GM12864 (cell line): Measurements from ENCODE around the gene DUSP14.
A peak's percentile ranks its signal among the peaks of the same experiment; 100 is the strongest.

Source experiments
- DNase-seq: peaks from one replicate; pipeline ENCODE4 v3.0.0-alpha.2; 2011; ENCODE audit warnings: low read depth
- H3K4me3 ChIP-seq: 2 replicates; pipeline ENCODE4 v1.5.1; 2011; ENCODE audit warnings: mild to moderate bottlenecking, low read depth, low read length, control low read depth
- CTCF ChIP-seq: IDR thresholded peaks from 2 replicates; pipeline ENCODE4 v1.5.1; 2011; ENCODE audit warnings: low read depth, mild to moderate bottlenecking, moderate library complexity, low read length, control low read depth, inconsistent platforms; ENCODE audit errors: missing control alignments

The DUSP14 gene

GRCh38 chr17:37527249-37527851 is 37.7 kb downstream of the DUSP14 start:
- peak; percentile 55 for TF ChIP-seq CTCF
- H3K4me3 ChIP-seq, result no peak overlapping the region
- peak; percentile 15 for DNase-seq

GRCh38 chr17:37530420-37530819 is 40.7 kb downstream of the DUSP14 start:
- DNase-seq, result no peak
- H3K4me3 ChIP-seq, result no peak overlapping the region
- TF ChIP-seq CTCF, result no peak

GRCh38 chr17:37532756-37533155 is 43.1 kb downstream of the DUSP14 start:
- no peak for TF ChIP-seq CTCF
- no peak overlapping the region for H3K4me3 ChIP-seq
- no peak for DNase-seq

- H3K4me3 ChIP-seq, result no peak overlapping the region
- DNase-seq, result no peak
- TF ChIP-seq CTCF, result no peak
Observed at GRCh38 chr17:37535906-37536305, 46.2 kb downstream of the DUSP14 start.

GRCh38 chr17:37538981-37539659 is 49.4 kb downstream of the DUSP14 start:
- no peak overlapping the region for H3K4me3 ChIP-seq
- TF ChIP-seq CTCF, result no peak
- no peak for DNase-seq

GRCh38 chr17:37541880-37542660 is 52.4 kb downstream of the DUSP14 start:
- H3K4me3 ChIP-seq, result no peak overlapping the region
- DNase-seq, result no peak
- TF ChIP-seq CTCF, result no peak

GRCh38 chr17:37543637-37544052 is 54.0 kb downstream of the DUSP14 start:
- H3K4me3 ChIP-seq, result no peak overlapping the region
- no peak for DNase-seq
- TF ChIP-seq CTCF, result no peak
